Smooth muscle cell (in vitro differentiated cells): ENCODE measurements around the gene MRPL53. TPM values are rescaled to one million over a fixed set of nuclear protein-coding genes. Genes with fewer than 3 reads are reported as not detected.

Experiments used
- DNase-seq: peaks from one replicate; lab custom pipeline; 2025; ENCODE audit not compliant: unreplicated experiment; lab: John Stamatoyannopoulos, UW
- H2AFZ ChIP-seq: fragments of 200-600 bp; sonication (generic); 2 replicates; pipeline ENCODE4 v1.6.0; 2016; ENCODE audit warnings: antibody characterized with exemption, low read depth, mild to moderate bottlenecking
- H3F3A ChIP-seq: fragments of 200-600 bp; sonication (generic); 2 replicates; pipeline ENCODE4 v1.6.0; 2017; ENCODE audit warnings: antibody characterized with exemption, low read depth
- H3K27ac ChIP-seq: fragments of 200-600 bp; sonication (generic); 2 replicates; pipeline ENCODE4 v1.5.1; 2016; ENCODE audit warnings: low read depth, mild to moderate bottlenecking
- H3K27me3 ChIP-seq: fragments of 200-600 bp; sonication (generic); 2 replicates; pipeline ENCODE4 v1.6.1; 2016; ENCODE audit warnings: low read depth, mild to moderate bottlenecking
- H3K36me3 ChIP-seq: fragments of 200-600 bp; sonication (generic); 2 replicates; pipeline ENCODE4 v1.5.1; 2016; ENCODE audit warnings: low read depth
- H3K4me1 ChIP-seq: fragments of 200-600 bp; sonication (generic); 2 replicates; pipeline ENCODE4 v1.5.1; 2016; ENCODE audit warnings: low read depth
- H3K4me2 ChIP-seq: fragments of 200-600 bp; sonication (generic); 2 replicates; pipeline ENCODE4 v1.6.0; 2016; ENCODE audit warnings: mild to moderate bottlenecking
- H3K4me3 ChIP-seq: fragments of 200-600 bp; sonication (generic); 2 replicates; pipeline ENCODE4 v1.5.1; 2016; ENCODE audit warnings: mild to moderate bottlenecking
- H3K79me2 ChIP-seq: fragments of 200-600 bp; sonication (generic); 2 replicates; pipeline ENCODE4 v1.6.0; 2016; ENCODE audit warnings: low read depth, mild to moderate bottlenecking
- H3K9ac ChIP-seq: fragments of 200-600 bp; sonication (generic); 2 replicates; pipeline ENCODE4 v1.6.0; 2016; ENCODE audit warnings: low read depth
- H3K9me3 ChIP-seq: fragments of 200-600 bp; sonication (generic); replicated peaks from 2 replicates; pipeline ENCODE4 v1.5.1; 2016; ENCODE audit warnings: low read depth
- H4K20me1 ChIP-seq: fragments of 200-600 bp; sonication (generic); 2 replicates; pipeline ENCODE4 v1.6.0; 2016; ENCODE audit warnings: low read depth
- WGBS: methylation state at CpG from one replicate; pipeline ENCODE4 v1.1.7; 2016; ENCODE audit warnings: low lambda C conversion rate; 5-methylcytosine and 5-hydroxymethylcytosine counted together
- polyA plus RNA-seq: library from polyadenylated mRNA; unstranded; fragments of >200 nt; fragmentation: Nextera tagmentation; extraction: Ambion mirVana; gene quantifications from 2 replicates; pipeline ENCODE4 v1.2.1, GENCODE V29; 2016
- total RNA-seq: library from RNA; depleted of rRNA; stranded (reverse); fragments of >200 nt; gene quantifications from 2 replicates; pipeline ENCODE4 v1.2.3, GENCODE V29; 2014
- TF ChIP-seq, protein P1 (sequence below): fragments of 200-600 bp; sonication (generic); IDR thresholded peaks from 2 replicates; pipeline ENCODE4 v1.5.1; 2017; ENCODE audit warnings: borderline replicate concordance, mild to moderate bottlenecking, antibody characterized with exemption; ENCODE audit not compliant: insufficient read depth, poor library complexity, severe bottlenecking

Gene MRPL53
- total and polyA plus RNA-seq, 2 experiments from 2014 or later, result 12.0 to 76.8 TPM

DNA sequence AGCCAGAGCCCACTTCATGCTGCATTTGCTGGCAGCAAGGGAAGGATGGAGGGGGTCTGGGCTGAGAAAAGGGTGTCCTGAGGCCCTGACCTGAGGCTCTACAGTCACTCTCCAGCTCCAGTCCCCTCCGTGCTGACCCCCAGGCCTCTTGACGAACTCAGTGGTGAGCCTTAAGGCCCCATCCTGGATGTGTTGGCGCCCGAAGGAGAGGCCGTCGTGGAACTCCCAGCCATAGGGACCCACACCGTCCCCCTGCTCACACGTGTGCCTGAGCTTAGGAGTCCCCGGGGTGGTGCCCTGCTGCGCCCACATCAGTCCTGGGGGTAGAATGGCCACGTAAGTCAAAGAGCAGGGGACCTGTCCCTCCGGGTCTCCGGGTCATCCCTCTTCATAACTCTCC is 8.1 kb downstream of the MRPL53 start:
- TF ChIP-seq, protein P1, sequence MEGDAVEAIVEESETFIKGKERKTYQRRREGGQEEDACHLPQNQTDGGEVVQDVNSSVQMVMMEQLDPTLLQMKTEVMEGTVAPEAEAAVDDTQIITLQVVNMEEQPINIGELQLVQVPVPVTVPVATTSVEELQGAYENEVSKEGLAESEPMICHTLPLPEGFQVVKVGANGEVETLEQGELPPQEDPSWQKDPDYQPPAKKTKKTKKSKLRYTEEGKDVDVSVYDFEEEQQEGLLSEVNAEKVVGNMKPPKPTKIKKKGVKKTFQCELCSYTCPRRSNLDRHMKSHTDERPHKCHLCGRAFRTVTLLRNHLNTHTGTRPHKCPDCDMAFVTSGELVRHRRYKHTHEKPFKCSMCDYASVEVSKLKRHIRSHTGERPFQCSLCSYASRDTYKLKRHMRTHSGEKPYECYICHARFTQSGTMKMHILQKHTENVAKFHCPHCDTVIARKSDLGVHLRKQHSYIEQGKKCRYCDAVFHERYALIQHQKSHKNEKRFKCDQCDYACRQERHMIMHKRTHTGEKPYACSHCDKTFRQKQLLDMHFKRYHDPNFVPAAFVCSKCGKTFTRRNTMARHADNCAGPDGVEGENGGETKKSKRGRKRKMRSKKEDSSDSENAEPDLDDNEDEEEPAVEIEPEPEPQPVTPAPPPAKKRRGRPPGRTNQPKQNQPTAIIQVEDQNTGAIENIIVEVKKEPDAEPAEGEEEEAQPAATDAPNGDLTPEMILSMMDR, result no peak
- Histone ChIP-seq H3K27ac (peak overlapping the region; percentile 75), H3K4me1 (peaks cover 14% of the 10 kb centered on the region), H3K4me3 (peak overlapping the region; percentile 81), H2AFZ (peak overlapping the region; percentile 96), H3K9me3 (no peaks in the 10 kb centered on the region), H3K9ac (peak overlapping the region; percentile 85), H3K79me2 (peaks cover 38% of the 10 kb centered on the region), H3K36me3 (no peaks in the 10 kb centered on the region), H4K20me1 (no peaks in the 10 kb centered on the region), H3K27me3 (no peaks in the 10 kb centered on the region), H3F3A (peaks cover 15% of the 10 kb centered on the region), H3K4me2 (peak overlapping the region; percentile 97)
- DNase-seq, result no peak
- 14% methylated on average over 13 of the region's 13 CpGs for WGBS

DNA sequence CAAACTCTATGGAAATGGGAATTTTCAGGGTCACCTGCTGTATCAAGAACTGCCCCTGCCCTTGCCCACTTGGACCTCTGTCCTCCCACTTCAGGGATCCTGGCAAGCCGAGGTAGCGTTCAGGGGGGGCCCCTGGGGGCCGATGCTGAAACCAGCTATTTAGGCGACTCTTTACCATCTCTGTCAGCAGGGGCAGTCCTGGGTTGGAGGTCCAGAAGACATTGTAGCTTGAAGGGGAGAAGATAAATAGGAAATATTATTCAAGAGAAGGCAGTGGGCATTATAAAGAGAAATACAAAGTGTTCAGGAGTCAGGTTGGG is 9.7 kb downstream of the MRPL53 start:
- 97% methylated on average over 4 of the region's 4 CpGs for WGBS
- Histone ChIP-seq H3K27ac (no peak overlapping the region), H3K4me1 (peaks cover 19% of the 10 kb centered on the region), H2AFZ (no peak overlapping the region), H3K4me2 (no peak overlapping the region), H3K36me3 (no peaks in the 10 kb centered on the region), H3F3A (peaks cover 20% of the 10 kb centered on the region), H4K20me1 (no peaks in the 10 kb centered on the region), H3K27me3 (no peaks in the 10 kb centered on the region), H3K9ac (no peak overlapping the region), H3K79me2 (peaks cover 47% of the 10 kb centered on the region), H3K9me3 (no peaks in the 10 kb centered on the region), H3K4me3 (no peak overlapping the region)
- DNase-seq, result no peak
- TF ChIP-seq, protein P1, result no peak

DNA sequence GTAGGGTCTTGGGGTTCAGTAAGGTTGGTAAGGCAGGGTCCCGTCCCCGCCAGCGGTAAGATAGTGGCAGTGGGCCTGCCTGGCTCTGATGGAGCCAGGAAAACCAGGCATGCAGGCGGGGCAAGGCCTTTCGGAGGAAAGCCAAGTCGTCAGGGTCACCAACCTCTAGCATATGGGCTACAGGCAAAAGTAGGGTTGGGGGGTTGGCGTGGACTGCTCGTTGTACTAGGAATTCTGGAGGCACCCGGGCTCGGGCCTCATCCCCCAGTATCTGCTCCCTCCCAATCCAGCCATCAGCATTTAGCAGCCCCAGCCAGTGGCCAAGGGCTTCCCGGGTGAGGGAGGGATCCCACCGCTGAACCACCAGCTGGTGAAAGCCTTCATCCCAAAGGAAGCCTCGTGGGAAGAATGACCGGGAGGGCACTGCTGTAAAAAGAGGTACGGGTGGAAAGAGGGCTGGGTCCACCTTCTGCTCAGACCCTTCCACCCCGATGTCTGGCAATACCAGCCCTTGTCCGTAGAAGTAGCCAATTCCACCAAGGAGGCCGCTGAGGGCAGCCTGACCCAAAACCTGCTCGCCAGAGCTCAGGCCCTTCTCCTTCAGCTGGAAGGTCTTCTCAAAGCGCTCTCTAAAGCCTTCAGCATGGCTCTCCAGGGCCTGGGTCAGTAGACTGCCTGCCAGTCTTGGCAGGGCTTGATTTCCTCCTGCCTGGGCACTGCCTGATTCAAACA is 10.3 kb downstream of the MRPL53 start:
- Histone ChIP-seq H4K20me1 (no peaks in the 10 kb centered on the region), H3K4me3 (no peak overlapping the region), H3K4me1 (peaks cover 19% of the 10 kb centered on the region), H3K36me3 (no peaks in the 10 kb centered on the region), H3K4me2 (no peak overlapping the region), H3K27ac (no peak overlapping the region), H3K27me3 (no peaks in the 10 kb centered on the region), H3K79me2 (peaks cover 47% of the 10 kb centered on the region), H3F3A (peaks cover 16% of the 10 kb centered on the region), H3K9me3 (no peaks in the 10 kb centered on the region), H3K9ac (no peak overlapping the region), H2AFZ (no peak overlapping the region)
- TF ChIP-seq, protein P1, result no peak
- DNase-seq, result no peak
- WGBS, result 97% methylated on average over 20 of the region's 20 CpGs
